HG03442 (cell line): ENCODE measurements around the gene PHLPP2.

Experiments used
- ATAC-seq: cut with Tn5 transposase; IDR thresholded peaks from one replicate; pipeline ENCODE4 v1.9.1; 2021; ENCODE audit warnings: mild to moderate bottlenecking, moderate library complexity; ENCODE audit not compliant: unreplicated experiment

PHLPP2 gene

DNA sequence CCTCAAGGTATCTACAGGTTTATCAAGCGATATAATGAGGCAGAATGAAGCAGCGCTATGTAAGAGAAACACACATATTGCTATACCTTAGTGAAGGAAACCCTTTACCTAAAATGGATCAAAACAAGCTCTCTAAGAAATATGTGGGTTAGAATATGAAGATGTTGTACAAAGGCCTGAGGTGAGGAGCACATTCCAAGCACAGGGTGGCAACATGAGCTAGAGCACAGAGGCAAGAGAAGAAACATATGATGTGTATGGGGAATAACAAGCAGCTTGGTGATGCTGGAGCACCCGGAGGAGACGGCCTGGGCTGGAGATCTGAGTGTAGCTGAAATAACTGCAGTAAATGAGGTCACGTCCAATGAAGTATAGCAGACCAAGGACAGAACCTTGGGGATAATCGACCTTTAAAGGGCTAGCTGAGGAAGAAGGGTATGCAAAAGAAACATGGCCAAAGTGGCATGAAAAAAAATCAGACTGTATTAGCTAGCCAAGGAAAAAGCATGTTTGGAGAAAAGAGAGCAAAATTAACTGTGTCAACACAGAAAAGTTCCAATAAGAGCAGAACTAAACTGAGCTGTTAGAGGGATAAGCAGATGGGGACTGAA lies 54.5 kb downstream of the PHLPP2 start:
- ATAC-seq, result no peak

DNA sequence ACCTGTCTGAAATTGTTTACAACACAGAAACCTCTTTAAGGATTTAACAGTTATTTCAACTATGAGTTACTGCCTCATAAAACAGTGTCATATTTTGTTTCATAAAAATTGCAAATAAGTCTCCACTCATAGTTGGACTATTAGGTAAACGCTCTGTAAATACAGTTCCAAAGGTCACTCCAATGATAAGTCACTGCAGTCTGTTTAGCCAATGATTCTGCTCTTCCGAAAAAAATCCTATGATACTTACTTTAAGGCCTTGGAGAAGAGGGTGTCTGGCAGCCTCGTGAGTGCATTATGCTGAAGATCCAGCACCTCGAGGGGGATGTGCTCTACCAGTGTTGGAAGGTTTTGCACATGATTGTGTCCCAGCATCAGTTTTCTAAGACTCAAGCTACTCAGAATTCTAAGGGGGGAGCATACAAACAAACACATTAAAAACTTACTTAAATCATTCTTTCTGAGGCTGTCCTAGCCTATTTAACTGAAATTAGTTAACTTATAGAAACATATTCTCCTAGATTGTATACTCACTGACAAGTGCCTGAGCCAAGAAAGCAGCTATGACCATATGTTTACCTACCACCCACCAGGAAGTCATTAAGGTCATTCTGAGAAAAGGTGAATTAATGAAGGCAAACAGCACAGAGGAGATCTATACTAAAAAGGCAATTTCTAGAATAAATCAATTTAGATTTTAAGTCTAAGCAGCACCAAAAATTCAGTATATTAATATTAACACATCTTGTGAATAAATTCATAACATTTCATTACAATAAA lies 57.4 kb downstream of the PHLPP2 start:
- no peak for ATAC-seq

DNA sequence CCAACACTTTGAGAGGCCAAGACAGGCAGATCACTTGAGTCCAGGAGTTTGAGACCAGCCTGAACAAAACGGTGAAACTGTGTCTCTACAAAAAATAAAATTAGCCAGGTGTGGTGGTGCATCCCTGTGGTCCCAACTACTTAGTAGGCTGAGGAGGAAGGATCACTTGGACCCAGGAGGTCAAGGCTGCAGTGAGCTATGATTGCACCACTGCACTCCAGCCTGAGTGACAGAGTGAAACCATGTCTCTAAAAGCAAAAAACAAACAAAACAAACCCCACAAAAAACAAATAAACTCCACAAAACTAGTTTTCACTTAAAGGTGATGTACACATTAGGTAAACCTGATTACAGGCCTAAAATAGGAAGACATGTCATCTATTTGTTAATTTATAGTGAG lies 58.2 kb downstream of the PHLPP2 start:
- no peak for ATAC-seq

DNA sequence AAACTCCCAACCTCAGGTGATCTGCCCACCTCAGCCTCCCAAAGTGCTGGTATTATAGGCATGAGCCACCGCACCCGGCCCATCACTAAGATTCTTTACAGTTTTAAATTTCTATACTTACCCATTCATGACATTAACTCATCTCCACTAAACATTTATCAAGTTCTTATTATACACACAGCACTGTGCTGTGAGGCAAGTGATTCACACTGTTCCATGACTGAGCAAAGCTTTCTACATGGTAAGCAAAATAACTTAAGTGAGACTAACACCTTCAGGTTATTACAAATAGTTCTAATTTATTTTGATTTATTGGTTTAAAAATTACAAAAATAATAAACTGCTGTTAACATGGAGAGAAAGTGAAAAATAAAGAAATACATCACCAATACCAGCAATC lies 65.0 kb downstream of the PHLPP2 start:
- no peak for ATAC-seq

DNA sequence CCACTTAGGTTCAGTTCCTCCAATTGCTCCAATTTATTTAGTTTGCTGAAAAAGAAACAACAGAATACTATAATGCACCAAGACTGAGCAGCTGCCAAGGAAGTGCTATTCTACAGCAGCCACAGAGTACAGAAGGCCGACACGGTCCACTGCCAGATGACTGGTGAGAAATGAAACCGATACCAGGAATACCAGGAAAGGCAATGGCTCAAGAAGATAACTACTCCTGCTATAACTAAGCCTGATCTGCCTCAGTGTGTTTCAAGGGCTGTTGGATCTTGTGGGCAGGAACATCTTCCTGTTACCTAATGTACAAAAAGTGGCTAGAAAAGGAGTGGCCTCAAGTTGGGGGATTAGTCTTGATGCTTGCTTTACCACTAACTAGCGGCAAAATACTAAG lies 65.7 kb downstream of the PHLPP2 start:
- no peak for ATAC-seq

DNA sequence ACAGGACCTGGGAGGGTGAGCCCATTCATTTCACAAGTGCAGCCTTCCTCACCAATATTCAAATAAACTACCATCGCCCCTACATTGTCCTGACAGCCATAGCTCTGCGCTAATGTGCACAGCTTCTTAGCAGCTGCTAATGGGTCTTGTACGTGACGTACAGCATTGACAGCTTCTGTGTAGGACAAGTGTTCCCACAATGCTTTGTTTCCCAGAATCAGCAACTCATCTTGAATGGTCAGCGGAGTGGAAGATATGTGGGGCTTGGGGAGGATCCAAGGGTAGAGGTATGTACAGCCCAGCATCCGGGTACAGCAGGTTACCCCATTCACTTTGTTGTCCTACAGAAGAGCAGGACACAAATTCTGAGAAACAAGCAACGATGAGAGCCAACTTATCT lies 74.8 kb downstream of the PHLPP2 start:
- no peak for ATAC-seq

DNA sequence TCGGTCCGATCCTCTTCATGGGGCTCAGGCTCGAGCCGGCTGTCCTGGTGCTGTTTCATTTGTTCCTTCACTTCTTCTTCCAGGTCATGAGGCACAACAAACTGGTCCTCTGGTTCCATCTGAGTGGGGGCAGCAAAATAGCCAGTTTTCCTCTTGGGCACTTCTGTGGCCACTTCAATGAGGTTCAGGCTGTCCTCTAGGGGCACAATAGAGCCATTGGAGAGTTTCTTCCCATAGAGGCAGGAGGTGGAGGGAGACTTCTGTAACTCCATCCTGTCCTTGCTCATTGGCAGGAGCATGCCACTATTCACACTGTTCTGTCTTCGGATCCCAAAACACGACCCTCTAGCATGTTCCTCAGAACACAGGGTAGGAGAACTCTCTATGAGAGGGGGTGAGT lies 75.6 kb downstream of the PHLPP2 start:
- no peak for ATAC-seq

DNA sequence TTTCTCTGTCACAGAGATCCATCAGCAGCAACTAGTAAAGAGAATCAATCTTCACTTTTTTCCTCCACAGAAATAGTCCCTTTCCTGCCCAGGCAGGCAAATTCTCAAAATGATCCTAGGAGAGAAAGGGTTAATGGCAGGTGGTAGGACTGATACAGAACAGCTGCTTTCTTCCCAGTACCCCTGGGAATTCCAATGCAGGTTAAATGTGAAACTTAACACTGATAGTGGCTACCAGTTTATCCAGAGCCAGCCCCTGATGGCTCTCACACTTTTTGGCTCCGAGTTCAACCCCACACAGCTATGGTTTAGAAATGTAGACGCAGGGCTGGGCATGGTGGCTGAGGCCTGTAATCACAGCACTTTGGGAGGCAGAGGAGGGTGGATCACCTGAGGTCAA lies 76.3 kb downstream of the PHLPP2 start:
- ATAC-seq, result no peak

DNA sequence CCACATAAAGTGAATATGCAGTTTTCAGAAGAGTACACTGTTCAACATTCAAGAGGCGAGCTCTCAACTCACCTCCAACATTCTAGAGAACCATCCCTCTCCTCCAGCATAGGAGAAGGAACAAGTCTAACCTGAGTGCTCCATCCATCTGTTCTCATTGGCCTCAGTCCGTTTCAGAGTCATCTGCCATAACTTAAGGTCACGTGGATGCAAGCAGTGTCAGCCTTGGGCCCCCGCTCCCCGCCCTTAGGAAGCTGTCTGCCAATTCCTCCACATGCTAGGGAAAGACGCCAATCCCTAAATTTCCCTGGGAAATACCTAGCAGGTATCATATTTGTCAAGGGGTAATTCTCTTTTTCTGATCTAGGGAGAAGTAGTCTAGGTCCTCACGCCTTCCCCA lies 77.1 kb downstream of the PHLPP2 start:
- no peak for ATAC-seq

DNA sequence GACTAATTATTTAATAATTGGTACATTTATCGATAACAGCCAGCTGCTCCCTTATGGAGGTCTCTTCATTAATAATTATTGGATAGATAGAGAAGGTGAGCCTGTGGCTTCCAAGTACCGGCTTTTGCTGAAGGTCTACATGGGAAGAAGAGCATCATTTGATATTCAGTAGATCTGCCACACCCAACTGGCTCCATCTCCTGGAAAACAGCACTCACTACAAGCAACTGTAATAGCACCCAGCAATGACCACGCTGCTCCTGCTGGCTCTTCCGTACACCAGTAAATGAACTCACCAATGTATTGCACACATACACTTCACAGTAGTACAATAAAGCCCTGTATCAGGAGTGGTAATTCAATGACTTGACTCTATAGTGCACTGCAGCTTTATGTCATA lies 79.1 kb downstream of the PHLPP2 start:
- no peak for ATAC-seq

DNA sequence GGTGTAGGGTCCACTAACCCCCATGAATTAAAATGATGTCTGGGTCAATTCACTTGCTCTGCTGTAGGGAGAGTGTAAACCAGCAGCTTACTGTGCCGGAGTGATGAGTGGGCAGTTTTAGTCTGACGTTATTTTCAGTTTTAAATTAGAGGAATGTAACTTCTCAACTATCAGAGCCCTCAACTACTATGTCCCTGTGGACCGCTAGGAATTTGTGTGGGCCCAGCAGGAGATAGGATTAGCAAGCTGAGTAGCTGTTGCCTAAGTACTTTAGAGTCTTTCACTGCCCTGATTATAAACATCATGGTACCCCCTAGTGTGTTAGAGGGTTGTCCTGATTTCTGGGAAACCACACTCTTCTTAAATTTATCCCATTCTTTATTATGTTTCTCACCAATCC lies 87.1 kb downstream of the PHLPP2 start:
- no peak for ATAC-seq

DNA sequence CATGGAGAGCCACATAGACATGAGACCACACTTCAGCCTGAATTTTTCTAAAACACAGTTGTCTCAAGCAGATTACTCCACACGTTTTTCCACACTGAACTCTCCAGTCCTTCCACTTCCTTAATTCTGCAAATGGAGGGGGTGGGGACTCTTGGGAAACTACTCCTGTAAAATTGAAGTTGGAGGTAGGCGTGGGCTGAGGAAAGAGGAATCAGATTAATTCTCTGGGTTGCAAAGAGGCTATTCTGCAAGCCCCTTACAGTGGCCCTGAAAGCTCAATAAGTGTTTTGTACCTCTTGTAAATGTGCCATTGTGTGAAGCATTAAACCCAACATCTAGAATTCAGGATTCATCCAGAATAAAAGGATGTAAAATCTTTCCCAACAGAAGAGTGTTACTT lies 88.9 kb downstream of the PHLPP2 start:
- ATAC-seq, result no peak

DNA sequence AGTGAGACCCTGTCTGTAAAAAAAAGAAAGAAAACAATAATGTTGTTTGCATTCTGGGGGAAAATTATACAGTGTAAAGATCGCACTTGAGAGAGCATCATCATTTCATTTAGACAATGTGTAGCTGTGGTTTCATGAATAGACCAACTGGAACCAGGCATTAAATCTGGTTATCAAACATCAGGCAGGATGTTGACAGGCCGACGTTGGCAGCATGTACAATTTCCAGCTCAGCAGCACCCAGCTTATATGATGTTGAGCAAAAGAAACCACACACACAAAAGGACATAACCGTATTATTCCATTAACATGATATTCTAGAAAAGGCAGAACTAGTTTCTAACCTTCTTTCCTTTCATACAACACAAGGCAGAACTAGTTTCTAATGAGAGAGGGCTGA lies 92.7 kb downstream of the PHLPP2 start:
- no peak for ATAC-seq

DNA sequence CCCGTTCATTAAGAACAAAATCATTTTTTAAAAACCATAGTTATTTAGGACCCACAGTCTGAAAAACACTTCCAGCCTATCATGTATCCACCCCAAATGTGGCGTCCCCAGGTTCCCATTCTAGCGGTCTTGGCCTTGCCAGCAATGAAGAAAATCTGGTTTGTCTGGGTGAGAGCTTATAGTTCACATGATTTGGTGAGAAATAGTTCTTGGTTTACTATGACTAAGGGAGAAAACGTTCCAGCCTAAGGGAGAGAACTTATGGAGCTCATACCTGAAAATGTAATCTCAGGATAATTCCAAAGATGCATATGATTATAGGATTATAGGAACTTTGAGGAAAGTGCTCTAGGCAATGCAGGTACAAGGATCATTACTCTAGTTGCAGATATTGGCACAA lies 93.7 kb downstream of the PHLPP2 start:
- no peak for ATAC-seq

DNA sequence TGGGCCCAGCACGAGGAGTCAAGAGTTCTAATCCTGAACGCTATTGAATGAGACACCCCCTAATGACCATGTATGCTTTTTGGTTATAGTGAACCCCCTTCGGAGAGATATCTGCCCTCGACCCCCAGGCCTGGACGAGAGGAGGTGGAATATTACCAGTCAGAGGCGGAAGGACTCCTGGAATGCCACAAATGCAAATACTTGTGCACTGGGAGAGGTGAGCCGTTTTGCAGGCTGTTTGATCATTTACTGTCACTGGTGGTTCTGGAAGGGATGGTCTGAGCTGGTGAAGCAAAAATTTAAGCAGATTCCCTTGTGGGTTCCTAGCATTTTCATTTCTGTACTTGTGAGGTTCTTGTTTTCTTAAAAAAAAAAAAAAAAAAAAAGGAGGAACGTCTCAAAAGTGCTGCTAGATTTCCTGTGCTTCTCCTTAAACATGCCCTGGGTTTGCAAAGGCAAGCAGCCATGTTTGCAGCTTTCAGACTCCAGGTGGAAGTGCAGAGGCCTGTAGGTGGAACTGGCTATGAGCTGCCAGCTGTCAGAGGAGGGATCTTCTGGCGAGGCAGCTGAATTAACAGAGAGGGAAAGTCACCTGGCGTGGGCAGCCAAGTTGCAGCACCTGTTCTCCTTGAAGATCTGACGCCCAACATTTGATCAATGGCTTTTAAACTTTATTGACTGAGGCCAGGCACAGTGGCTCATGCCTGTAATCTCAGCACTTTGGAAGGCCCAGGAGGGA lies 95.1 kb downstream of the PHLPP2 start:
- no peak for ATAC-seq

DNA sequence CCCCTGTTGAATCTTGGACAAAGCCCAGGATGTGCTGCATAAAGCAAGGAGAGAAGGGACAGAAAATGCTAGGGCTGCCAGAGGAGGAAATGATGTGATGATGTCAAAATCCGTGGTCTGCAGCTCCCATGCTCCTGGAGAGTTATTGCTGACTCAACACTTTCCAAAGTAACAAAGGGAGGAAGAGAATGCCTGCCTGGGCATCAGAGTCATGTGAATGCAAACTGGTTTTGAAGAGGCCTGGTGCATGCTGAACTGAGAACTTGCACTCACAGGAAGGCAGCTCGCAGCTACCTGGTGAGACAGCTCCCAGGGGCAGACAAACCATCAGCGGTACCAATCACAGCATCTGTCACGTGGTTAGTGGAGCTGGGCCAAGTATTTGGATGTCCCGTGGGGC lies 95.7 kb downstream of the PHLPP2 start:
- no peak for ATAC-seq

DNA sequence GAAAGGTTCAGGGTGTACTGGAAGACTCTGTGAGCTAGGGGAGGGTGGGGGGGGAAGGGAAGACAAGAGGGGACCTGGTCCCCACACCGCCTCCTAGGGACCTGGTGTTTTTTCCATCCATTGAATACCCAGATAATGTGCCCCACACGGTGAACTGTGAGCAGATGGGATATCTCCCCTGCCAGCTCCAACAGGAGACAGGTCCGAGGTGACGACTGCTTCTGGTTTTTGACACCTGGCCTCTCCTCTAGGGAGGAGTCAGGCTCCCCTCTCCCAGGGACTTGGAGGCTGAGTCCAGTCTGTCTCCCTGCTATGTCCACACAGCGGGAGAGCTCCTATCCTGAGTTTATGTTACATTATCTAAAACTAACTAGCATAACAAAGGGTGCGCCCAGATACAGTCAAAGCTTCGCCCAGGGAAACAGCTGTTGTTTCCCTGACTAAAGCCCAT lies 96.7 kb downstream of the PHLPP2 start:
- no peak for ATAC-seq

DNA sequence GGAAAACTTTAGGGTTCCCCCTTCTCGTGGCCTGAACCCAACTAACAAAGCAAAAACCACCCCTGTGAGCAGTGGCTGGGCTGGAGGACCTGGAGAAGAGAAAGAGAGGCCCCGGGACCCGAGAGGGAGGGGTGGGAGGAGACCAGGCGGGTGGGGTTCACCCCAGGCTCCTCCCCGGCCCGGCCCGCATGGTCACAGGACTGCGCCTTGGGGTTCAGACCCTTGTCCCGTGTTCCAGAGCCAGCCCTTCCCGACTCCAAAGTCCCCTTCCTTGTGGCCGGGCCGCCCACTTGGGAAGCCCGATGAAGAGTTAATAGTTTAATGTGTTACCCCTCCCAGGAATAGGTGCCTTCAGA lies 97.7 kb downstream of the PHLPP2 start:
- no peak for ATAC-seq

DNA sequence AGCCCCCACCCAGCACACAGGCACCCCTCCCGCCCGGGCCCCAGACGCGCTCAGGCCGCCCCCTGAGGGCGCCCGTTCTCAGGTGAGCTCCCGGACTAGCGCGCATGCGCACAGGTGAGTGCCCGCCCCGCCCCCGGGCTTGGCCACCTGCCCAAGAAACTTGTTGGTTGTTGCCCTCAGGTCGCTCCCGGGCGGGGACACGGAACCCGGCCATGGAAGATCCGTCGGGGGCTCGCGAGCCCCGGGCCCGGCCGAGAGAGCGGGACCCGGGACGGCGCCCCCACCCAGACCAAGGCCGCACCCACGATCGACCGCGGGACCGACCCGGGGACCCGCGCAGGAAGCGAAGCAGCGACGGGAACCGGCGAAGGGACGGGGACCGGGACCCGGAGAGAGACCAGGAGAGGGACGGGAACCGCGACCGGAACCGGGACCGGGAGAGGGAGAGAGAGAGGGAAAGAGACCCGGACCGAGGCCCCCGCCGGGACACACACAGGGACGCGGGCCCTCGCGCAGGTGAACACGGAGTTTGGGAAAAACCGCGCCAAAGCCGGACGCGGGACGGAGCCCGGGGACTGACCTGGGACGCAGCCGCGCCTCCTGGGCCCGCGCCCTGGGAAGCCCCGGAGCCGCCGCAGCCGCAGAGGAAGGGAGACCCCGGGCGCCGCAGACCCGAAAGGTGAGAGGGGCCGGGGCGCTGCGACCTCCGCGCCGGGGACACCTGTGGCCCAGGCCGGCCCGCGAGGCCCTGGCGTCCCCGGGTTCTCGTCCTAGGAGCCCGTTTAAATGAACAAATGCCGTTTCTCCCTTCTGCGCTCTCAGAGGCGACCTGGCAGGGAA lies 98.3 kb downstream of the PHLPP2 start, which contains the start of gene MARVELD3:
TSS of gene MARVELD3 (plus strand) at position 167 of the 840 bp plus-strand sequence. CDS start at position 213, 46 bp downstream.
- no peak for ATAC-seq

DNA sequence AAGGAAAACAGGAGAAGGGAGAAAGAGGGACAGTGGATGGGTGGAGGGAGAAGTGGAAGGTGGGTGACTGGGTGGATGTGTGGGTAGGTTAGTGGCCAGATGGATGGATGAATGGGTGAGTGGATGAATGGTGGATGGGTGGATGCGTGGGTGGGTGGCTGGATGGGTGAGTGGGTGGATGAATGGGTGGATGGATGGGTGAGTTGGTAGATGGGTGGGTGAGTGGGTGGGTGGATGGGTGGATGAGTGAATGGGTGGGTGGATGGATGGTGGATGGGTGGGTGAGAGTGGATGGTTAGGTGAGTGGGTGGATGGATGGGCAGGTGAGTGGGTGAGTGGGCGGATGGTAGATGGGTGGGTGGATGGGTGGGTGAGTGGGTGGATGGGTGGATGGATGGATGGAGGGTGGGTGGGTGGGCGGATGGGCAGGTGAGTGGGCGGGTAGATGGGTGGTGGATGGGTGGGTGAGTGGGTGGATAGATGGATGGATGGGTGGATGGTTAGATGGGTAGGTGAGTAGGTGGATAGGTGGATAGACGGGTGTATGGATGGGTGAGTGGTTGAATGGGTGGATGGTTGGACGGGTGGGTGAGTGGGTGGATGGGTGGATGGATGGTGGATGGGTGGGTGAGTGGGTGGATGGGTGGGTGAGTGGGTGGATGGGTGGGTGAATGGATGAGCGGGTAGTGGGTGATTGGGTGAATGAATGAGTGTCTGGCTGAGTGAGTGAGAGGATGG lies 99.2 kb downstream of the PHLPP2 start:
- ATAC-seq, result no peak
